Heart right ventricle (tissue), 16 donors: ENCODE measurements around the gene ALDH1A3. TPM values are rescaled to one million over a fixed set of nuclear protein-coding genes. Genes with fewer than 3 reads are reported as not detected.

Experiments used
- ATAC-seq, 8 donors: fragments of 200-7000 bp; cut with Tn5 transposase; one replicate each; pipeline ENCODE4 v1.9.1; 2020; ENCODE audit warnings: mild to moderate bottlenecking in 8 of 8, moderate library complexity in 8 of 8, moderate number of reproducible peaks in 1 of 8
- DNase-seq, 2 donors: peaks; one replicate each; pipeline ENCODE4 v3.0.0-alpha.2; 2020
- H3K27ac ChIP-seq, 10 donors: fragments of 200-600 bp; sonication (generic) in 2 of 10; one replicate each; pipeline versions ENCODE4 v1.5.0 to v1.8.0; 2020 to 2022; ENCODE audit warnings: mild to moderate bottlenecking in 3 of 10
- H3K27me3 ChIP-seq, 7 donors: fragments of 200-600 bp; one replicate each; pipeline ENCODE4 v1.8.0; 2021 to 2022; ENCODE audit warnings: mild to moderate bottlenecking in 2 of 7
- H3K36me3 ChIP-seq, 9 donors: fragments of 200-600 bp; sonication (generic) in 1 of 9; one replicate each; pipeline versions ENCODE4 v1.5.0 to v1.8.0; 2020 to 2022; ENCODE audit warnings: mild to moderate bottlenecking in 2 of 9
- H3K4me1 ChIP-seq, 9 donors: fragments of 200-600 bp; sonication (generic) in 1 of 9; one replicate each; pipeline versions ENCODE4 v1.5.0 to v1.8.0; 2020 to 2022; ENCODE audit warnings: mild to moderate bottlenecking in 4 of 9
- H3K4me3 ChIP-seq, 10 donors: fragments of 200-600 bp; sonication (generic) in 2 of 10; one replicate each; pipeline versions ENCODE4 v1.5.0 to v1.8.0; 2020 to 2022; ENCODE audit warnings: mild to moderate bottlenecking in 7 of 10, moderate library complexity in 2 of 10
- H3K9me3 ChIP-seq, 11 donors: fragments of 200-600 bp in 10 of 11; sonication (generic) in 2 of 11; one replicate each; pipeline versions ENCODE4 v1.5.0 to v1.8.0; 2013 to 2022; ENCODE audit warnings: mild to moderate bottlenecking in 2 of 11, control low read depth in 1 of 11, moderate library complexity in 1 of 11
- CTCF ChIP-seq, 9 donors: fragments of 200-600 bp; sonication (generic) in 2 of 9; IDR thresholded peaks; one replicate each; pipeline versions ENCODE4 v1.5.0 to v1.8.0; 2021 to 2022; ENCODE audit warnings: antibody characterized with exemption in 9 of 9, mild to moderate bottlenecking in 5 of 9, moderate library complexity in 1 of 9
- whole genome bisulfite sequencing, 2 donors: extraction: QIAGEN DNeasy Blood & Tissue Kit; methylation state at CpG; one replicate each; pipeline ENCODE4 v1.1.7; 2013; ENCODE audit warnings: inconsistent platforms in 1 of 2; 5-methylcytosine and 5-hydroxymethylcytosine counted together
- intact Hi-C, 10 donors: fragments of 100-400 bp; cut with DNase I; formaldehyde crosslinking; loops; one replicate each; pipeline versions ENCODE4 v1.11.1 to v1.14.2; 2022
- polyA plus RNA-seq, 2 donors: library from polyadenylated mRNA; stranded (reverse); fragments of 200-250 nt; gene quantifications; one replicate each; pipeline ENCODE4 v1.2.3, GENCODE V29; 2013
- total RNA-seq, 10 donors: library from RNA; stranded (reverse); fragmentation: NEBNext Ultra II Directional in 3 of 10; extraction: Animal tissue kit (Norgen Biotek cat#: 25700) in 3 of 10; gene quantifications; one replicate each; pipeline versions ENCODE4 v1.2.1 to v1.2.4, GENCODE V29; 2021 to 2023
- donor health status: Arrhythmogenic right ventricular cardiomyopathy.
- donor health status: ischemic (EF 13 %, LVEDD 7.1; RV severe dilation, severe dysfunction).
- donor health status: healthy with polysubstance abuse.
- donor health status: DM: no; HTN: yes; CAD: no.
- donor health status: DM: no; HTN: no; CAD: no.
- donor health status: ischemic (EF 25% LVEDD 6.9; RV normal size, moderate dysfunction).
- donor health status: ischemic (EF 25% LVEDD 5.7; RV mildly dilated, moderate dysfunction).
- donor health status: healthy.
- donor health status: DM: yes; HTN: yes; CAD: no.
- donor health status: Ischemic cardiomyopathy.
- donor health status: ischemic (EF 35%, LVEDD 5.7; RV mildly dilated, moderate dysfunction).
- donor health status: nonischemic (EF 11% LVEDD 7.7; RV severe dilation, severe dysfunction).
- donor health status: DM: yes; HTN: yes; CAD: no.
- donor health status: PGD.
- donor health status: ischemic (EF 29% LVEDD 5.4; RV normal size, mild dysfunction).
- donor health status: nonischemic (EF 23%, LVEDD 6.1; RV moderate dilation, normal function).

The ALDH1A3 gene
- total and polyA plus RNA-seq, 12 donors = 0.96 to 24.9 (median 2.3) TPM

GRCh38 chr15:100890850-100891249, 11.2 kb downstream of the ALDH1A3 start:
- no peak overlapping the region for H3K27ac ChIP-seq
- TF ChIP-seq CTCF (IDR thresholded peaks at IDR 0.05) = no peak
- DNase-seq (no peak), ATAC-seq (no peak)
- H3K4me3 ChIP-seq = no peak overlapping the region
- H3K9me3 ChIP-seq = no peaks in the 10 kb centered on the region
- peaks cover 0 to 28% (median 0%) of the 10 kb centered on the region in 9 donors for H3K36me3 ChIP-seq
- H3K27me3 ChIP-seq = peaks cover 0 to 75% (median 46%) of the 10 kb centered on the region in 7 donors
- H3K4me1 ChIP-seq = peaks cover 0 to 21% (median 12%) of the 10 kb centered on the region in 9 donors
- intact Hi-C loops = loop anchor here in 1 of 10 donors (2.0 kb wide), 1 partner anchor 76 kb away; no protein-coding TSS in a partner anchor
- WGBS, 2 donors = 92 to 93% methylated on average over 6 of the region's 6 CpGs

GRCh38 chr15:100891307-100892012, 11.8 kb downstream of the ALDH1A3 start:
- no peak overlapping the region for H3K27ac ChIP-seq
- WGBS, 2 donors = 45 to 59% methylated on average over 21 of the region's 21 CpGs
- H3K4me3 ChIP-seq = no peak overlapping the region
- DNase-seq = no peak
- peaks cover 0 to 29% (median 0%) of the 10 kb centered on the region in 9 donors for H3K36me3 ChIP-seq
- no peak for TF ChIP-seq CTCF (IDR thresholded peaks at IDR 0.05)
- no peak for ATAC-seq
- H3K9me3 ChIP-seq = no peaks in the 10 kb centered on the region
- peaks cover 0 to 69% (median 40%) of the 10 kb centered on the region in 7 donors for H3K27me3 ChIP-seq
- peaks cover 0 to 21% (median 12%) of the 10 kb centered on the region in 9 donors for H3K4me1 ChIP-seq
- intact Hi-C loops = loop anchor here in 1 of 10 donors (2.0 kb wide), 1 partner anchor 75 kb away; no protein-coding TSS in a partner anchor

GRCh38 chr15:100892013-100892355, 12.4 kb downstream of the ALDH1A3 start:
- ATAC-seq (no peak), DNase-seq (no peak)
- peaks cover 0 to 29% (median 0%) of the 10 kb centered on the region in 9 donors for H3K36me3 ChIP-seq
- intact Hi-C loops = no loop called here
- no peak for TF ChIP-seq CTCF (IDR thresholded peaks at IDR 0.05)
- H3K27ac ChIP-seq = no peak overlapping the region
- no peak overlapping the region for H3K4me3 ChIP-seq
- peaks cover 0 to 64% (median 40%) of the 10 kb centered on the region in 7 donors for H3K27me3 ChIP-seq
- peaks cover 0 to 21% (median 12%) of the 10 kb centered on the region in 9 donors for H3K4me1 ChIP-seq
- WGBS, 2 donors = 60 to 66% methylated on average over 6 of the region's 6 CpGs
- no peaks in the 10 kb centered on the region for H3K9me3 ChIP-seq

GRCh38 chr15:100893261-100893963, 13.8 kb downstream of the ALDH1A3 start:
- ATAC-seq (no peak), DNase-seq (no peak)
- Histone ChIP-seq H3K9me3 (no peaks in the 10 kb centered on the region), H3K4me1 (peaks cover 0 to 21% (median 12%) of the 10 kb centered on the region in 9 donors), H3K27ac (no peak overlapping the region), H3K4me3 (no peak overlapping the region), H3K36me3 (peaks cover 0 to 31% (median 0%) of the 10 kb centered on the region in 9 donors), H3K27me3 (peaks cover 0 to 54% (median 35%) of the 10 kb centered on the region in 7 donors)
- no peak for TF ChIP-seq CTCF (IDR thresholded peaks at IDR 0.05)
- WGBS, 2 donors = 82 to 88% methylated on average over 6 of the region's 6 CpGs
- intact Hi-C loops = no loop called here
